Right lobe of liver (tissue), 4 donors: ENCODE results near the gene IVL.

Experiments
- CTCF ChIP-seq, 4 donors: fragments of 200-600 bp in 3 of 4; fragments of 450-650 bp in 1 of 4; IDR thresholded peaks; one replicate each; pipeline versions ENCODE4 v1.5.1 to v1.8.0; 2016 to 2022; ENCODE audit warnings: antibody characterized with exemption in 4 of 4, mild to moderate bottlenecking in 2 of 4
- POLR2A ChIP-seq: fragments of 450-650 bp; IDR thresholded peaks from one replicate; pipeline ENCODE4 v1.6.1; 2017; ENCODE audit warnings: antibody characterized with exemption, mild to moderate bottlenecking
- donor health status: DM: no; HTN: no; CAD: no.
- donor health status: DM: no; HTN: no; CAD: no.
- donor health status: DM: no; HTN: yes; CAD: no.

- TF ChIP-seq CTCF (IDR thresholded peaks at IDR 0.05) (no peak), POLR2A (no peak)
Observed at GRCh38 chr1:152959273-152959672, 50.9 kb downstream of the IVL start.
